ENCODE results near the gene SYPL2.

Gene SYPL2

DNA sequence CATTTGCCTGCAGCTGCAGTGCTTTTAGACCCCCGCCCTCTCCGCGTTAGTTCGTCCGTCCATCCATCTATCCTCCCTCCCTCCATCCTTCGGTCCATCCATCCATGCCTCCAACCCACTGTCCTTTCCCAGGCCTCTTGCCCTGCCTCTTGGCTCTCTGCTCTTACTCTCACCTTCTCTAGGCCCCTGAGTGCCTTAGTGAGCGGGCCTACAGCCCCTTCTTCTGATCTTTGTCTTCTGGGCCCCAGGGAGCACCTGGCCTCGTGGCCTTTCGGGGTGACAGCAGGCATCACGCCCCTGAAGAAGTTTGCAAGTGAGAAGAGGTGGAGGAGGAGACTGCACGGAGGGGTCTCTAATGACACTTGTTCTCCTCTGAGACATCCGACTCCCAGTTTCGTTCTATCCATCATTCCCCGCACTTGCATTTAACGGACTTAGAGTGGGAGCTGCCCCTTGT, 18.2 kb downstream of the SYPL2 start:
- TF ChIP-seq REST (IDR thresholded peaks at IDR 0.05; ENCODE audit: insufficient read depth in 1 of 2, low read depth in 2 of 2, low read length in 2 of 2) (no peak), SIN3A (IDR thresholded peaks at IDR 0.05; ENCODE audit: borderline replicate concordance, insufficient read depth, low read length) (no peak), POLR2AphosphoS5 (IDR thresholded peaks at IDR 0.05; ENCODE audit: low read depth, low read length) (no peak), TAF1 (IDR thresholded peaks at IDR 0.05; ENCODE audit: borderline replicate concordance, insufficient read depth, low read length) (no peak), FOXP2 (optimal IDR thresholded peaks at IDR 0.05; ENCODE audit: borderline replicate concordance, extremely low read depth, extremely low read length, insufficient read depth) (no peak)

DNA sequence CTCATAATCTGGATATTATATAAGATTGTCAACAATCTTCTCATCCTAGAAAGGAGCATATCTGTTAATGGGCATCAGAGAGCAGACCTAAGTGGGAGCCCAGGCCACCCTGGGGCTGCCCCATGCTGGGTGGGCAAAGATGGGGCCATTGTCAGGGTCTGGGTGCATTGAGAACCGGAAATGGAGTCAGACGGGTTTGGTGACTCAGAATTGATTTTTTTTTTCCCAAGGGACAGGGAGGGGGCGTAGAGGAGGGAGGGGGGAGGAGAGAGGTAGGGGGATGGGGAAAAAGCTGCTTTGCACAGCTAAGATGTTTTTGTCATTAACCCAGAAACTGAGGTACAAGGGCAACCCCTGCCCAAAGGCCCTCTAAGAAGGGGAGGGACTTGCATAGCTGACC, 18.7 kb downstream of the SYPL2 start:
- TF ChIP-seq REST (IDR thresholded peaks at IDR 0.05; ENCODE audit: insufficient read depth in 1 of 2, low read depth in 2 of 2, low read length in 2 of 2) (no peak), TAF1 (IDR thresholded peaks at IDR 0.05; ENCODE audit: borderline replicate concordance, insufficient read depth, low read length) (no peak), FOXP2 (optimal IDR thresholded peaks at IDR 0.05; ENCODE audit: borderline replicate concordance, extremely low read depth, extremely low read length, insufficient read depth) (no peak), SIN3A (IDR thresholded peaks at IDR 0.05; ENCODE audit: borderline replicate concordance, insufficient read depth, low read length) (no peak), POLR2AphosphoS5 (IDR thresholded peaks at IDR 0.05; ENCODE audit: low read depth, low read length) (no peak)

DNA sequence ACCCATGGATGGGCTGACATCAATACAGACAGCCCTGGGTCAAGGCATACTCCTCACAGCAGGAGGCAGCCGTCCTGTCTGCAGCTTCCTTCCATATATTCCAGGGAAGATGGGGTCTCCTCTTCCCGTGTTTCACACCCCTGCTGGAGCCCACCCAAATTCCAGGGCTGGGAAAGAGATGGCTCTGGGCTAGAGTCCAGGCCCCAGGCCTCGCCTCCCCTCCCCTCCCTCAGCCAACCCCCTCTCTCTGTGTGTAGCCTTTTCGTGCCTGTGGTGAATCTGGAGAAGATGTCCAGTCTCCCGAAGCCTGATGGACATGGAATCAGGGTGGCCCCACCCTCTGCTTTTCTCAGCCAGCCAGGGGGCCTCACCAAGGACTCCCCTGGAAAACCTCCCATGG, 20.9 kb downstream of the SYPL2 start:
- no peak for TF ChIP-seq FOXP2 (optimal IDR thresholded peaks at IDR 0.05; ENCODE audit: borderline replicate concordance, extremely low read depth, extremely low read length, insufficient read depth)
- no peak for TF ChIP-seq SIN3A (IDR thresholded peaks at IDR 0.05; ENCODE audit: borderline replicate concordance, insufficient read depth, low read length)
- TF ChIP-seq REST (IDR thresholded peaks at IDR 0.05; ENCODE audit: insufficient read depth in 1 of 2, low read depth in 2 of 2, low read length in 2 of 2) = no peak
- no peak for TF ChIP-seq POLR2AphosphoS5 (IDR thresholded peaks at IDR 0.05; ENCODE audit: low read depth, low read length)
- TF ChIP-seq TAF1 (IDR thresholded peaks at IDR 0.05; ENCODE audit: borderline replicate concordance, insufficient read depth, low read length) = no peak

- TF ChIP-seq SIN3A (IDR thresholded peaks at IDR 0.05; ENCODE audit: borderline replicate concordance, insufficient read depth, low read length) = no peak
- no peak for TF ChIP-seq TAF1 (IDR thresholded peaks at IDR 0.05; ENCODE audit: borderline replicate concordance, insufficient read depth, low read length)
- TF ChIP-seq FOXP2 (optimal IDR thresholded peaks at IDR 0.05; ENCODE audit: borderline replicate concordance, extremely low read depth, extremely low read length, insufficient read depth) = no peak
- TF ChIP-seq REST (IDR thresholded peaks at IDR 0.05; ENCODE audit: insufficient read depth in 1 of 2, low read depth in 2 of 2, low read length in 2 of 2) = no peak
- no peak for TF ChIP-seq POLR2AphosphoS5 (IDR thresholded peaks at IDR 0.05; ENCODE audit: low read depth, low read length)
Measured at GRCh38 chr1:109488201-109488600, 21.9 kb downstream of the SYPL2 start.

DNA sequence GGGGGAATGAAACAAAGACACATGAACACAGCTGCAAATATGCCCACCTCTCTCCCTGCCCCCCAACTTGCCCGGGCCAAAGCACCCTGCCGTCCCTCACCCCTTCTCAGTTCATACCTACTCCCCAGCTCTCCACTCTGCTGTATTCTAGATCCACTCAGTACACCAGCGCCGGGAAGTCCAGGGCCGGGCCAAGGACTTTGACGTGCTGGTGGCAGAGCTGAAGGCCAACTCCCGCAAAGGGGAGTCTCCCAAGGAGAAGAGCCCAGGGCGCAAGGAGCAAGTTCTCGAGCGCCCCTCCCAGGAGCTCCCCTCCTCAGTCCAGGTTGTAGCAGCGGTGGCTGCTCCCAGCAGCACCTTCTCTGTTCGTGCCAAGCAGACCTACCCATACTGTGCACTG, 22.4 kb downstream of the SYPL2 start:
- TF ChIP-seq FOXP2 (optimal IDR thresholded peaks at IDR 0.05; ENCODE audit: borderline replicate concordance, extremely low read depth, extremely low read length, insufficient read depth) (no peak), TAF1 (IDR thresholded peaks at IDR 0.05; ENCODE audit: borderline replicate concordance, insufficient read depth, low read length) (no peak), POLR2AphosphoS5 (IDR thresholded peaks at IDR 0.05; ENCODE audit: low read depth, low read length) (no peak), REST (IDR thresholded peaks at IDR 0.05; ENCODE audit: insufficient read depth in 1 of 2, low read depth in 2 of 2, low read length in 2 of 2) (no peak), SIN3A (IDR thresholded peaks at IDR 0.05; ENCODE audit: borderline replicate concordance, insufficient read depth, low read length) (no peak)
